ENCODE results near the gene LHX4. TPM values are rescaled to one million over a fixed set of nuclear protein-coding genes. Genes with fewer than 3 reads are reported as not detected.

LHX4 gene
- total and polyA plus RNA-seq, 2 of the 8 experiments (the other 6 are each of a cell fraction or from before 2014, with no cell fraction given), result 0.85 to 4.9 TPM

DNA sequence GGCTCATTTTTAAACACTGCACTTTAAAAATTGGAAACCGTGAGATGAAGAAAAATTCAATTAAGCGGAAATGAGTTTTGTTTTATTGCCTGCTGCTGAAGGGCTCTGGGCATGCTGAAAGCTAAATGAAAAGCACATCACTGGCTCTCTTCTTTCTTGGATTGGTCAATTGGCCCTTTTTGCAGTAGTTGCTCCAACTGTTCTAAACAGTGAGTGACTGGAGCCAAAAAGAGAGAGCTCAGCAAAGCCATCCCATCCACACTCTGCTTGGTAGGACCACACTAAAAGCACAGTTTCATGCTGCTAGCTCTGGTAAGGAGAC is 48.1 kb downstream of the LHX4 start:
- H4K8ac ChIP-seq (ENCODE audit: extremely low read depth, insufficient read depth, low read length), result no peak overlapping the region

More for the DNA sequence above, 48.1 kb downstream of the LHX4 start:
- H2BK20ac ChIP-seq (ENCODE audit: low read length), result no peak overlapping the region
- no peak overlapping the region for H3K4ac ChIP-seq (replicated peaks; ENCODE audit: insufficient read length, low read depth, low read length)
- ChIA-PET CTCF (ENCODE audit: partially characterized antibody) (interaction anchor here (1.0 to 2.6 kb wide), 5 partner anchors 17 to 99 kb away, joined by 3 to 14 read pairs (median 5); no protein-coding TSS in a partner anchor), POLR2A (ENCODE audit: partially characterized antibody) (interaction anchor here (0.6 to 2.6 kb wide), 6 partner anchors 11 to 354 kb away, joined by 3 to 17 read pairs (median 3); partner anchors contain the start of gene XPR1)
- H2AFZ ChIP-seq (ENCODE audit: low read length), result no peak overlapping the region
- H3K79me2 ChIP-seq (ENCODE audit: control insufficient read depth in 1 of 2, insufficient read depth in 2 of 2, low read length in 2 of 2), result no peaks in the 10 kb centered on the region
- H3K9me3 ChIP-seq (ENCODE audit: insufficient read depth in 2 of 2, low read depth in 1 of 2, low read length in 1 of 2), result peaks cover 4 to 10% of the 10 kb centered on the region in 2 experiments; a peak in 3 of 4 replicates
- H3K18ac ChIP-seq (ENCODE audit: extremely low read depth, low read length), result no peak overlapping the region
- no peaks in the 10 kb centered on the region for H4K20me1 ChIP-seq (replicated peaks in 1 of 2; ENCODE audit: control insufficient read depth in 1 of 2, insufficient read depth in 2 of 2, low read length in 2 of 2)
- H3K4me1 ChIP-seq (replicated peaks in 1 of 4; ENCODE audit: control insufficient read depth in 3 of 4, insufficient read depth in 4 of 4, low read length in 3 of 4), result peaks cover 0 to 9% (median 6%) of the 10 kb centered on the region in 4 experiments; a peak in 6 of 7 replicates
- H3K4me2 ChIP-seq (ENCODE audit: insufficient read depth in 1 of 2, low read depth in 2 of 2, low read length in 2 of 2), result peak overlapping the region in 1 of 2 experiments; percentile 18; a peak in 3 of 4 replicates
- H3K56ac ChIP-seq (replicated peaks; ENCODE audit: insufficient read length, low read depth, low read length), result no peak overlapping the region
- H3K4me3 ChIP-seq (ENCODE audit: extremely low read depth in 1 of 4, insufficient read depth in 2 of 4, low read depth in 3 of 4, low read length in 4 of 4), result no peak overlapping the region
- no peak overlapping the region for H3K9ac ChIP-seq (replicated peaks in 1 of 4; ENCODE audit: extremely low read depth in 1 of 4, low read depth in 3 of 4, low read length in 3 of 4)
- H3K27ac ChIP-seq (ENCODE audit: low read depth, low read length), result 0 out of 2 replicates have a peak overlapping the region, but pooled peaks have one; percentile 2
- no peaks in the 10 kb centered on the region for H3K79me1 ChIP-seq (ENCODE audit: low read depth, low read length)
- no peak overlapping the region for H2AK5ac ChIP-seq (ENCODE audit: low read depth, low read length)
- TF ChIP-seq SIX5 (IDR thresholded peaks at IDR 0.05; ENCODE audit: low read depth, low read length) (no peak), BCL11A (IDR thresholded peaks at IDR 0.05; ENCODE audit: low read depth in 2 of 2, low read length in 2 of 2) (no peak), CHD1 (IDR thresholded peaks at IDR 0.05; ENCODE audit: low read depth, low read length) (no peak), TCF12 (IDR thresholded peaks at IDR 0.05; ENCODE audit: low read depth, low read length) (no peak), HDAC6 (IDR thresholded peaks at IDR 0.05; ENCODE audit: low read depth, low read length) (no peak), BACH1 (IDR thresholded peaks at IDR 0.05; ENCODE audit: low read length) (no peak), SUZ12 (IDR thresholded peaks at IDR 0.05; ENCODE audit: low read length) (no peak), SAP30 (IDR thresholded peaks at IDR 0.05; ENCODE audit: insufficient read depth, insufficient replicate concordance, low read length) (no peak), POLR2AphosphoS5 (IDR thresholded peaks at IDR 0.05; ENCODE audit: low read depth, low read length) (no peak), RFX5 (IDR thresholded peaks at IDR 0.05; ENCODE audit: borderline replicate concordance, low read depth, low read length) (no peak)
- TF ChIP-seq, protein P1, sequence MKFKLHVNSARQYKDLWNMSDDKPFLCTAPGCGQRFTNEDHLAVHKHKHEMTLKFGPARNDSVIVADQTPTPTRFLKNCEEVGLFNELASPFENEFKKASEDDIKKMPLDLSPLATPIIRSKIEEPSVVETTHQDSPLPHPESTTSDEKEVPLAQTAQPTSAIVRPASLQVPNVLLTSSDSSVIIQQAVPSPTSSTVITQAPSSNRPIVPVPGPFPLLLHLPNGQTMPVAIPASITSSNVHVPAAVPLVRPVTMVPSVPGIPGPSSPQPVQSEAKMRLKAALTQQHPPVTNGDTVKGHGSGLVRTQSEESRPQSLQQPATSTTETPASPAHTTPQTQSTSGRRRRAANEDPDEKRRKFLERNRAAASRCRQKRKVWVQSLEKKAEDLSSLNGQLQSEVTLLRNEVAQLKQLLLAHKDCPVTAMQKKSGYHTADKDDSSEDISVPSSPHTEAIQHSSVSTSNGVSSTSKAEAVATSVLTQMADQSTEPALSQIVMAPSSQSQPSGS (IDR thresholded peaks at IDR 0.05; ENCODE audit: low read length), result no peak
- H3K23me2 ChIP-seq (ENCODE audit: low read depth, low read length), result no peaks in the 10 kb centered on the region
- FAIRE-seq (no peak), DNase-seq (ENCODE audit: low read depth in 1 of 2, low spot score in 2 of 2) (no peak)
- no peak overlapping the region for H2BK15ac ChIP-seq (ENCODE audit: low read length)
- H4K5ac ChIP-seq (ENCODE audit: insufficient read length, low read depth, low read length), result no peak overlapping the region
- H4K91ac ChIP-seq (replicated peaks; ENCODE audit: insufficient read length, low read length), result no peak overlapping the region
- H3K23ac ChIP-seq (ENCODE audit: insufficient read length), result no peak overlapping the region
- peak overlapping the region; percentile 84 for H2BK12ac ChIP-seq (ENCODE audit: low read depth, low read length)
- peaks cover 0 to 15% (median 3%) of the 10 kb centered on the region in 4 experiments; a peak in 4 of 8 replicates for H3K36me3 ChIP-seq (ENCODE audit: control insufficient read depth in 2 of 4, insufficient read depth in 4 of 4, low read length in 3 of 4)
- H3K14ac ChIP-seq (ENCODE audit: insufficient read length), result no peak overlapping the region
- H2BK5ac ChIP-seq (ENCODE audit: low read depth, low read length), result peak overlapping the region; percentile 16; the same call in 1 of the 2 replicates
- H2BK120ac ChIP-seq (replicated peaks; ENCODE audit: low read depth, low read length), result no peak overlapping the region
- H3K27me3 ChIP-seq (replicated peaks in 1 of 4; ENCODE audit: control insufficient read depth in 3 of 4, extremely low read depth in 1 of 4, insufficient read depth in 3 of 4, low read length in 3 of 4), result no peaks in the 10 kb centered on the region
- 84% methylated on average over 2 of the region's 2 CpGs; no CpG with 5 or more reads in 1 of the 2 experiments for WGBS, 2 experiments (ENCODE audit: extremely low coverage in 1 of 2, insufficient coverage in 1 of 2, insufficient read length in 1 of 2, insufficient replicate concordance in 2 of 2, low coverage in 1 of 2, low lambda C conversion rate in 2 of 2, missing lambda C conversion rate in 1 of 2)

All from H1 (cell line).